Cardiac muscle cell (in vitro differentiated cells and primary cell): ENCODE measurements around the gene ARMH2. TPM values are rescaled to one million over a fixed set of nuclear protein-coding genes. Genes with fewer than 3 reads are reported as not detected.
"Not testable (repeated sequence)": the region's sequence is repeated elsewhere in the genome, so short reads cannot be mapped to it uniquely, and the experiment has no call there.

Experiments
- DNase-seq, 2 donors: peaks; one replicate each; pipeline versions ENCODE4 v3.0.0 to v3.0.0-alpha.2; 2010 to 2017; ENCODE audit warnings: low read depth in 1 of 2, low spot score in 1 of 2
- H3K27ac ChIP-seq: fragments of 200-600 bp; sonication (generic); 2 replicates; pipeline ENCODE4 v1.5.1; 2016
- H3K27me3 ChIP-seq: fragments of 200-600 bp; sonication (generic); 2 replicates; pipeline ENCODE4 v1.6.0; 2016; ENCODE audit warnings: control low read depth
- H3K36me3 ChIP-seq: fragments of 200-600 bp; sonication (generic); 2 replicates; pipeline ENCODE4 v1.5.1; 2016; ENCODE audit warnings: control low read depth
- H3K4me1 ChIP-seq: fragments of 200-600 bp; sonication (generic); 2 replicates; pipeline ENCODE4 v1.8.1; 2017; ENCODE audit warnings: low read depth, mild to moderate bottlenecking, mixed run types
- H3K4me3 ChIP-seq: fragments of 200-600 bp; sonication (generic); 2 replicates; pipeline ENCODE4 v1.5.1; 2016; ENCODE audit warnings: mild to moderate bottlenecking
- H3K9me3 ChIP-seq: fragments of 200-600 bp; sonication (generic); 2 replicates; pipeline ENCODE4 v1.5.1; 2017; ENCODE audit warnings: low read depth, mild to moderate bottlenecking, control low read depth
- CTCF ChIP-seq: IDR thresholded peaks from 2 replicates; pipeline ENCODE4 v1.5.1; 2012; ENCODE audit warnings: low read depth, mild to moderate bottlenecking, low read length
- polyA plus RNA-seq: library from polyadenylated mRNA; unstranded; fragments of >200 nt; fragmentation: Nextera tagmentation; extraction: Ambion mirVana; gene quantifications from 2 replicates; pipeline ENCODE4 v1.2.1, GENCODE V29; 2016
- total RNA-seq: library from RNA; depleted of rRNA; stranded (reverse); fragments of >200 nt; gene quantifications from 2 replicates; pipeline ENCODE4 v1.2.3, GENCODE V29; 2016

The ARMH2 gene
- total and polyA plus RNA-seq, 2 experiments from 2014 or later, result not detected

DNA sequence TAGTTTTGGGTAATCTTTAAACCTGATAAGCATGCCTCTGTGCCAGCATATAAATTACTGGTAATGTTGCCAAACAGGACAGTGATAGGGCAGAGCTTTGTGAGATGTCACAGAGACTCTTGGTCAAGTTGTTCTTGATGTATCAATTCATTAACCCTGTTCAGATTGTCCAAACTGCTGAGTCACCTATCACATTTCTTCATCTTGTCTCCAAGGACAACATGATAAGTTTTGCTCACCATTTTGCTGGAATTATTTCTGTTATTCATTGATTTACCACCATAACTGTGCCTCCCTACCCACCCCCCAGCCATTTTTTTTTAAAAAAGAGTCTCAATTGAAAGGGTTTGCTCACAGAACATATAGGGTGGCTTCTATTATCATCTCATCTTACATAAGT, 43.4 kb downstream of the ARMH2 start:
- DNase-seq, result no peak
- peaks cover 9% of the 10 kb centered on the region for H3K4me1 ChIP-seq
- no peaks in the 10 kb centered on the region for H3K27me3 ChIP-seq
- no peak for TF ChIP-seq CTCF
- H3K9me3 ChIP-seq, result no peaks in the 10 kb centered on the region
- H3K4me3 ChIP-seq, result no peak overlapping the region
- H3K27ac ChIP-seq, result no peak overlapping the region
- no peaks in the 10 kb centered on the region for H3K36me3 ChIP-seq

GRCh38 chr6:24754378-24754777, 44.3 kb downstream of the ARMH2 start:
- H3K4me1 ChIP-seq, H3K36me3 ChIP-seq, H3K27ac ChIP-seq, H3K9me3 ChIP-seq, H3K4me3 ChIP-seq, H3K27me3 ChIP-seq, DNase-seq: not testable (repeated sequence)

DNA sequence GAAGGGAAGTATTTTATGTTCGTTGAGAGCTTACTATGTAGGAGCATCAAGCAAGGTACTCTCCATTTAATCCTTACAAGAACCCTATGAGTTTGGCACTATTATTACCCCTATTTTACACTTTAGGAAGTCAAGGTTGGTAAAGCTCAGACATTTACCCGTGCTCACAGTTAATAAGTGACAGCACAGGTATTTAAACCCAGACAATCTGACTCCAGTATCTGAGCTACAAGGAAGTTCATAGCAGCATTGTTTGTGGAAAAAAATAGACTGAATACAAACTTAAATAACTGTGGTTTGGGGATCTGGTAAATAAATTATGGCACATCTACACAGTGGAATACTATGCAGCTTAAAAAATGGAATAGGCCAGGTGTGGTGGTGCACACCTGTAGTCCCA, 45.2 kb downstream of the ARMH2 start:
- H3K36me3 ChIP-seq, result no peaks in the 10 kb centered on the region
- H3K4me1 ChIP-seq, result peaks cover 9% of the 10 kb centered on the region
- H3K27me3 ChIP-seq, result no peaks in the 10 kb centered on the region
- no peak overlapping the region for H3K4me3 ChIP-seq
- no peak overlapping the region for H3K27ac ChIP-seq
- TF ChIP-seq CTCF, result no peak
- no peaks in the 10 kb centered on the region for H3K9me3 ChIP-seq
- DNase-seq, result no peak

GRCh38 chr6:24752917-24753492, 45.7 kb downstream of the ARMH2 start:
- H3K27ac ChIP-seq, result no peak overlapping the region
- no peaks in the 10 kb centered on the region for H3K9me3 ChIP-seq
- DNase-seq, result peak in 1 of 2 donors; percentile 39
- no peaks in the 10 kb centered on the region for H3K27me3 ChIP-seq
- H3K4me3 ChIP-seq, result no peak overlapping the region
- no peaks in the 10 kb centered on the region for H3K36me3 ChIP-seq
- H3K4me1 ChIP-seq, result peaks cover 8% of the 10 kb centered on the region
- TF ChIP-seq CTCF, result no peak

DNA sequence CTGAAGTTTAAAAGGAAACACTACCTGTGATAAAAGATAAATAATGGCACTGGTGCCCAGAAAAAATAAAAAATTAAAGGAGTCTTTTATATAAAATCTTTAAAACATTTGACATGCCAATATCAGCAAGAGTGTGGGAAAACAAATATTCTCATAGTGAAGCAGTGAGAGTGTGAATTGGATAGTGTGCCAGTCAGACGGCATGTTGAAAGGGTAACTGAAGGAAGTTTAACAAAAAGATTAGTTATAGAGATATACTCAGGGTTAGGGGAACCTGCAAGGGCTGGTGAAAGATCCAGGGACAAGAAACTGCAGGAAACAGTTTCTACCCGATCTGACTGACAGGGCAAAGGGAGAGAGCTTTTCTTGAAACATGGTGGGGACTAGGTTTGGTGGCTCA, 46.2 kb downstream of the ARMH2 start:
- no peak for DNase-seq
- Histone ChIP-seq H3K36me3 (no peaks in the 10 kb centered on the region), H3K4me3 (no peak overlapping the region), H3K9me3 (no peaks in the 10 kb centered on the region), H3K4me1 (peaks cover 3% of the 10 kb centered on the region), H3K27ac (no peak overlapping the region), H3K27me3 (no peaks in the 10 kb centered on the region)
- TF ChIP-seq CTCF, result no peak

- not testable (repeated sequence) for H3K36me3 ChIP-seq, H3K27ac ChIP-seq, H3K9me3 ChIP-seq
Measured at GRCh38 chr6:24750878-24751277, 47.8 kb downstream of the ARMH2 start.

GRCh38 chr6:24749297-24749696, 49.4 kb downstream of the ARMH2 start:
- no peaks in the 10 kb centered on the region for H3K9me3 ChIP-seq
- H3K4me1 ChIP-seq, result no peaks in the 10 kb centered on the region
- H3K27ac ChIP-seq, result no peak overlapping the region
- DNase-seq, result no peak
- H3K4me3 ChIP-seq, result no peak overlapping the region
- TF ChIP-seq CTCF, result no peak
- no peaks in the 10 kb centered on the region for H3K27me3 ChIP-seq
- no peaks in the 10 kb centered on the region for H3K36me3 ChIP-seq

More at GRCh38 chr6:24750878-24751277, 47.8 kb downstream of the ARMH2 start:
- H3K4me1 ChIP-seq, H3K4me3 ChIP-seq, DNase-seq, H3K27me3 ChIP-seq: not testable (repeated sequence)
